HFFc6 (cell line): Measurements from ENCODE around the gene FLVCR1. TPM values are rescaled to one million over a fixed set of nuclear protein-coding genes. Genes with fewer than 3 reads are reported as not detected.
"Not testable (repeated sequence)": the region's sequence is repeated elsewhere in the genome, so short reads cannot be mapped to it uniquely, and the experiment has no call there.

Experiments
- DNase-seq: peaks from one replicate; pipeline ENCODE4 v3.0.0-alpha.2; 2018
- H3K27ac Mint-ChIP-seq: 2 replicates; pipeline ENCODE4 v1.8.0; 2020; ENCODE audit warnings: mild to moderate bottlenecking, mixed read lengths
- H3K27me3 Mint-ChIP-seq: 2 replicates; pipeline ENCODE4 v1.8.0; 2021; ENCODE audit warnings: mild to moderate bottlenecking, moderate library complexity, mixed read lengths; ENCODE audit not compliant: insufficient read depth
- H3K36me3 Mint-ChIP-seq: 2 replicates; pipeline ENCODE4 v1.8.0; 2021; ENCODE audit warnings: low read depth, mixed read lengths
- H3K4me1 Mint-ChIP-seq: 2 replicates; pipeline ENCODE4 v1.8.0; 2020; ENCODE audit warnings: low read depth, mixed read lengths
- H3K4me3 Mint-ChIP-seq: 2 replicates; pipeline ENCODE4 v1.8.0; 2020; ENCODE audit warnings: mild to moderate bottlenecking, moderate library complexity, mixed read lengths
- H3K9me3 Mint-ChIP-seq: 2 replicates; pipeline ENCODE4 v1.8.0; 2020; ENCODE audit warnings: mild to moderate bottlenecking, mixed read lengths
- CTCF ChIP-seq: fragments of 200-600 bp; sonication (generic); IDR thresholded peaks from 2 replicates; pipeline ENCODE4 v1.5.0; 2021; ENCODE audit warnings: antibody characterized with exemption, mild to moderate bottlenecking
- total RNA-seq, 6 experiments: library from RNA; stranded (reverse); fragmentation: NEBNext Ultra II Directional; extraction: Animal tissue kit (Norgen Biotek cat#: 25700); gene quantifications; 2 replicates in 1 of 6; 3 replicates in 5 of 6; pipeline ENCODE4 v1.2.3, GENCODE V29; 2021

The FLVCR1 gene
- total RNA-seq, 6 experiments from 2014 or later: 3.7 to 5.5 (median 4.8) TPM

DNA sequence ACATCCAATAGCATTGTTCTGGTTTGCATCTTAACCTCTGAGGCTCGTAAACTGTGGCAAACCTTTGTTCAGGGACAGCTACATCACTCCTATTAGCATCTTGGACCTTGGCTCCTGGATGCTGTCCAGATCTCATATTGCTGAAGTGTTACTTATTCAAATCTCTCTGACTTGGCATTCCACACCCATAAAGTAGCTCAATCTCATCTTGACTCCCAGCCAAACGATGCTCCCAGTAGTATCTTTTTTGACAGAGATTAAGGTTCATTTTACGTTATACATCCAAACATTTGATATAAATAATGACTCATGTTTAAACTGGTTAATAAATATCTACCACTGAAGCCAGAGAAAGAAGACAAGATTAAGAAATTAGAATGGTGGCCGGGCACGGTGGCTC, 4.4 kb upstream of the FLVCR1 start:
- no peaks in the 10 kb centered on the region for H3K27me3 Mint-ChIP-seq
- H3K36me3 Mint-ChIP-seq: no peaks in the 10 kb centered on the region
- no peak overlapping the region for H3K27ac Mint-ChIP-seq
- H3K4me1 Mint-ChIP-seq: peaks cover 7% of the 10 kb centered on the region; the same call in 1 of the 2 replicates
- no peak for TF ChIP-seq CTCF
- no peak overlapping the region for H3K4me3 Mint-ChIP-seq
- no peaks in the 10 kb centered on the region for H3K9me3 Mint-ChIP-seq
- DNase-seq: no peak

GRCh38 chr1:212856755-212857154, 1.3 kb upstream of the FLVCR1 start:
- no peaks in the 10 kb centered on the region for H3K27me3 Mint-ChIP-seq
- no peak overlapping the region for H3K4me3 Mint-ChIP-seq
- no peak for TF ChIP-seq CTCF
- H3K36me3 Mint-ChIP-seq: no peaks in the 10 kb centered on the region; the same call in 1 of the 2 replicates
- H3K27ac Mint-ChIP-seq: peak overlapping the region; percentile 95; the same call in 1 of the 2 replicates
- no peak for DNase-seq
- H3K9me3 Mint-ChIP-seq: no peaks in the 10 kb centered on the region
- H3K4me1 Mint-ChIP-seq: peaks cover 7% of the 10 kb centered on the region

DNA sequence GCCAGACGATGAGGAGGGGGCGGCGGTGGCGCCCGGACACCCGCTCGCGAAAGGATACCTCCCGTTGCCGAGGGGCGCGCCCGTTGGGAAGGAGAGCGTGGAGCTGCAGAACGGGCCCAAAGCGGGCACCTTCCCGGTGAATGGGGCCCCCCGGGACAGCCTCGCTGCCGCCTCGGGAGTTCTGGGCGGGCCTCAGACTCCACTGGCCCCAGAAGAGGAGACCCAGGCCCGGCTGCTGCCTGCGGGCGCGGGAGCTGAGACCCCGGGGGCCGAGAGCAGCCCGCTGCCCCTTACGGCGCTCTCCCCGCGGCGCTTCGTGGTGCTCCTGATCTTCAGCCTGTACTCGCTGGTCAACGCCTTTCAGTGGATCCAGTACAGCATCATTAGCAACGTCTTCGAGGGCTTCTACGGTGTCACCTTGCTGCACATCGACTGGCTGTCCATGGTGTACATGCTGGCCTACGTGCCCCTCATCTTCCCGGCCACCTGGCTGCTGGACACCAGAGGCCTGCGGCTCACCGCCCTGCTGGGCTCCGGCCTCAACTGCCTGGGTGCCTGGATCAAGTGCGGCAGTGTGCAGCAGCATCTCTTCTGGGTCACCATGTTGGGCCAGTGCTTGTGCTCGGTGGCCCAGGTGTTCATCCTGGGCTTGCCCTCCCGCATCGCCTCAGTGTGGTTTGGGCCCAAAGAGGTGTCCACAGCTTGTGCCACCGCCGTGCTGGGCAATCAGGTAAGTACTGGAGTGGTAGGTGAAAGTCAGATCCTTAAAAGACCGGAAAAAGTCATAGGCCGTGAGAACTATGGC, 588 bp downstream of the FLVCR1 start:
- Mint-ChIP-seq H3K36me3 (no peaks in the 10 kb centered on the region; the same call in 1 of the 2 replicates), H3K4me1 (peaks cover 13% of the 10 kb centered on the region), H3K27ac (peak overlapping the region; percentile 95), H3K4me3 (no peak overlapping the region), H3K9me3 (no peaks in the 10 kb centered on the region), H3K27me3 (no peaks in the 10 kb centered on the region)
- no peak for TF ChIP-seq CTCF
- DNase-seq: peak; percentile 20

DNA sequence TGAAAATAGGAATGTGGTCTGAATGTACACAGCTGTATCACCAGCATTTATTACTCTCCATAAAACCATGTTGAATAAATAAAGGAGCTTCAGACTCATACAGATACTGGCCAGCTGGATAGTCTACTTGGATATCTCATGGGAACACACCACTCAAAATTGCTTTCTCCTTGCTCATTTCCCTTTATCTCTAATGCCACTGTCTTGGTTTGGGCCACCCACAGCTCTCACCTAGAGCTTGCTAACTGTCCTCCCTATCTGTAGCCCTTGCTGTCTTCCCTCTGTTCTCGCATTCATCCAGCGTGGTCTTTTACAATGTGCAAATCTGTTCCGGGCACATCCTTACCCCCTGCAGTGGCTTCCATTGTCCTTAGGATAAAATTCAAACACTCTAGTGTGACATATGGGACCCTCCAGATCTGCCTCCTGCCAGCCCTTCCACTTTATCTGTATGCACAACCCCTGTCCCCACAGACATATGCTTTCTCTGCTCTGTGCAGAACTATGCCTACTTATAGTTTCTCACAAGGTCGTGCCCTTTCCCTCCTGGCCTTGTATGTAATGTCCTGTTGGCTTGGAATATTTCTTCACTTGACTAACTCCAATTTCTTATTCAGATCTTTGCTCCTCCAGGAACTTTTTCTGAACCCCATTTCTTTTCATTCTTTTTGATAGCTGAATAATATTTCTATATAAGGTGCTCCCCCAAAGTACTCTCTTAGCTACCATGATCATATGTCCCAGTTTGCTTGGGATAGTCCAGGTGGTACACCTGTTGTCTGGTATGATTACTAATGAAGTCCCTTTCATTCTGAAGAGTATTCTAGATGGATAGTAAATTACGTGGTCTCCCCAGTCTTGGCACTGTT, 2.9 kb downstream of the FLVCR1 start:
- TF ChIP-seq CTCF: no peak
- H3K27me3 Mint-ChIP-seq: no peaks in the 10 kb centered on the region
- H3K4me3 Mint-ChIP-seq: no peak overlapping the region
- H3K4me1 Mint-ChIP-seq: peaks cover 13% of the 10 kb centered on the region
- no peaks in the 10 kb centered on the region; the same call in 1 of the 2 replicates for H3K36me3 Mint-ChIP-seq
- DNase-seq: peak; percentile 5
- H3K9me3 Mint-ChIP-seq: no peaks in the 10 kb centered on the region
- H3K27ac Mint-ChIP-seq: no peak overlapping the region

DNA sequence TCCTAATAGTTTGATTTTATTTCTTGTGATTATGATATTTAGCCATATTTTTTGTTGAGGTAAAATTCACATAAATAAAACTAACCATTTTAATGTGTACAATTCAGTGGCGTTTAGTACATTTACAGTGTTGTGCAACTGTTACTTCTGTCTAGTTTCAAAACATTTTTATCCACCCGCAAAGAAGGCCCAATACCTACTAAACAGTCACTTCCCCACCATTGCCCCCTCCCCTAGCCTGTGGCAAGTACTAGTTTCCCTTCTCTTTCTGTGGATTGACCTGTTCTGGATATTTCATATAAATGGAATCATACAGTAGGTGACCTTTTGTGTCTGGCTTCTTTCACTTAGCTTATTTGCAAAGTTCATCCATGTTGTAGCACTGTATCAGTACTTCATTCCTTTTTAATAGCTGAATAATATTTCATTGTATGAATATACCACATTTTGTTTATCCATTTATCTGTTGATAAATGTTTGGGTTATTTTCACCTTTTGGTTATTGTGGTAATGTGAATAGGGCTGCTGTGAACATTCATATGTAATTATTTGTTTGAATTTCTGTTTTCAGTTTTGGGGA, 4.1 kb downstream of the FLVCR1 start:
- no peaks in the 10 kb centered on the region for H3K27me3 Mint-ChIP-seq
- peaks cover 5% of the 10 kb centered on the region; the same call in 1 of the 2 replicates for H3K36me3 Mint-ChIP-seq
- no peak for TF ChIP-seq CTCF
- no peaks in the 10 kb centered on the region for H3K9me3 Mint-ChIP-seq
- DNase-seq: no peak
- no peak overlapping the region for H3K4me3 Mint-ChIP-seq
- H3K4me1 Mint-ChIP-seq: peaks cover 6% of the 10 kb centered on the region
- H3K27ac Mint-ChIP-seq: no peak overlapping the region

GRCh38 chr1:212863345-212863744, 5.3 kb downstream of the FLVCR1 start:
- H3K9me3 Mint-ChIP-seq, H3K36me3 Mint-ChIP-seq, DNase-seq, H3K27me3 Mint-ChIP-seq, H3K27ac Mint-ChIP-seq, H3K4me3 Mint-ChIP-seq, H3K4me1 Mint-ChIP-seq: not testable (repeated sequence)
